Activated gamma-delta T cell (primary cell): ENCODE measurements around the gene TBC1D5.

Experiments
- DNase-seq: peaks from one replicate; lab custom pipeline; 2025; lab: John Stamatoyannopoulos, UW

The TBC1D5 gene

DNA sequence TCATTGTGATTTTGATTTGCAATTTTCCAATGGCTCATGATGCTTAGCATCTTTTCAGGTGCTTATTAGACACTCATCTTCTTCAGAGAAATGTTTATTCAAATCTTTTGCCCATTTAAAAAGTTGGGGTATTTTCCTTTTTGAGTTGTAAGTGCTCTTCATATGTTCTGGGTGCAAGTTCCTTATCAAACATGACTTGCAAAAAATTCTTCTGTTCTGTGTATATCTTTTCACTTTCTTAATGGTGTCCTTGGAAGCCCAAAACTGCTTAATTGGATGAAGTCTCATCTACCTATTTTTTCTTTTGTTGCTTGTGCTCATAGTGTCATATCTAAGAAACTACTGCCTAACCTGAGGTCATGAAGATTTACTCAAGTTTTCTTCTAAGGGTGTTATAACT lies 524.8 kb downstream of the TBC1D5 start:
- DNase-seq = no peak

- DNase-seq = no peak
Observed at GRCh38 chr3:17213102-17213501, 529.3 kb downstream of the TBC1D5 start.

DNA sequence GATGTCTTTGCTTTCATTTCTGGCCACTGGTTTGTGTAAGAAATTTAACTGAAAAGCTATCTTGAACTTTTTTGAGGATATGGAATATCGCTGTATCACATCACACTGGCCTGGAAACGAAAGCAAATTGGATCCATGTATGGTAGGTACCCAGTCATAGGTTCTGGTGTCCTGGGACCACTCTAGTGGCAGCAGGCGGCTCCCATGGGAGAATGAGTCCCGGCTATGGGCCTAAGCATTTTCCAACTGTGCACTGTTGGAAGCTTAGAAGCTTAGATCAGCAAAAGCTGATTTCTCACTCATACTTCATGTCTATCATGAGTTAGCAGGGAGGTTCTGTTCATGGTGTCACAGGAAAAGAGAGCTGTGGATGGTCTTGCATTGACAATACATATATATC lies 534.5 kb downstream of the TBC1D5 start:
- DNase-seq = no peak

DNA sequence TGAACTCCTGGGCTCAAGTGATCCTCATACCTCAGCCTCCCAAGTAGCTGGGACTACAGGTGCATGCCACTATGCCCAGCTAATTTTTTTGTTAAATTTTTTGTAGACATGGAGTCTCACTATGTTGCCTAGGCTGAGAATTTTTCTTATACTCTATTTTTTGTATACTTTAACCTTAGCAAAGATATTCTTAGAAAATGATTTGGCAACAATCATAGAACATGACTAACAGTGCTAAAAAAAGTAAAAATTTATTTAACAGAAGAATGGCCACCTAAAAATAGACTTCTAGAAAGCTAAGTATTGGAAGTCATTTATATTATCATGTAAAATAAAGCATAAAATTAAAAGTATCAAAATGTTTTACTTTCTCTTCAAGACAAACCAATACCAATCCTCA lies 535.4 kb downstream of the TBC1D5 start:
- DNase-seq = no peak

DNA sequence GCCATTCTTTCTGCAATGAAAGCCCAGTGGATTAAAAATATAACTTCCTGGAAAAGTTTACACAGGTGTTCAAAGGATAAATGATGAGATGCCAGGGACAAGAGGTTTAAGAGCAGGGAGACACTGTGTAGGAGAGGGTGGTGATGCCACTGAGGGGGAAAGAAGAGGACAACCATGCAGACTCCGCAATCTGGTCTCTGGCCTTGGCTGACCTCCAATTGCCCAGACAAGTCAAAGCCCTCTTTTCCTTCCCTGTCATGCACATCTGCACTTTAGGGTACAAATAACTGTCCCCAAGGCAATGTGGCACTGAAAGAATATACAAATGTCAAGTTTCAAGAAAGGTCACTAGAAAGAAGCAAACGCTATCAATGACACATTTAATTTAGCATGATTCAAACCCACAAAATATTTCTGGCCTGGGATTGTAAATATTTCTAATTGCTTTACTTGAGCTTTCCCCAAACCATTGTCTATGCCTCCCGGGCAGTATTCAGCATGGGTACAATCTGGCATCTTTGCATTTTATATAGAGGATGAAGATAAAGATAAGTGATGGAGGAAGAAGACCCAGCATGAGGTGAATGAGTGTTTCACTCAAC lies 538.3 kb downstream of the TBC1D5 start:
- no peak for DNase-seq

DNA sequence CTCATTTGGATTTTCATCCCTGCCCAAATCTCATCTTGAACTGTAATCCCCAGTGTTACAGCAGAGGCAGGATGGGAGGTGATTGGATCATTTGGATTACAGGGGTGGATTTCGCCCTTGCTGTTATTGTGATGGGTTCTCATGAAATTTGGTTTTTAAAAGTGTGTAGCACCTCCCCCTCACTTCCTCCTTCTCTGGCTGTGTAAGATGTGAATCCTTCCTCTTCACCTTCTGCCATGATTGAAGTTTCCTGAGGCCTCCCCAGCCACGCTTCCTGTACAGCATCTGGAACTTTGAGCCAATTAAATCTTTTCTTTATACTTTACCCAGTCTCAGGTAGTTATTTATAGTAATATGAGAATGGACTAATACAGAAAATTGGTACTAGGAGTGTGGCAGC lies 540.9 kb downstream of the TBC1D5 start:
- DNase-seq = no peak

- no peak for DNase-seq
Observed at GRCh38 chr3:17195856-17196604, 546.4 kb downstream of the TBC1D5 start.

- DNase-seq = no peak
Observed at GRCh38 chr3:17195192-17195611, 547.2 kb downstream of the TBC1D5 start.

DNA sequence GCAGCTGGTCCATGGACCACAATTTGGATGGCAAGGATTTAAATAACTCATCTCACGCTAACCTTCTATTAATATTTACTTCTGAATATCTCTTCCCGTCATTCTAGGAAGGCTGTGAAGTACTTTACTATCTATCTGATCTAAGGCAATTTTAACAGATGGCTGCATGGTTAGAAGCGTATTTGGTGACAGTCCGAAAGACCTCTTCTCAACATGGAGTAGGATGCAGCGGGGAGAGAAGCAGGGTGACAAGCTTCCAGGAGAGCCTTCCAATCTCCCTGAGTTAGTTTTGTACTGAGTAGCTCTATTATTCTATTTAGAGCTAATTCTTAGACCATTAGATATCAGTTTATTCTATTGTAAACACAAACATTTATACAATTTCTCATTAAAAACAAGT lies 548.3 kb downstream of the TBC1D5 start:
- DNase-seq = no peak

- no peak for DNase-seq
Observed at GRCh38 chr3:17192995-17193394, 549.4 kb downstream of the TBC1D5 start.

GRCh38 chr3:17190353-17191078 lies 551.9 kb downstream of the TBC1D5 start:
- no peak for DNase-seq

DNA sequence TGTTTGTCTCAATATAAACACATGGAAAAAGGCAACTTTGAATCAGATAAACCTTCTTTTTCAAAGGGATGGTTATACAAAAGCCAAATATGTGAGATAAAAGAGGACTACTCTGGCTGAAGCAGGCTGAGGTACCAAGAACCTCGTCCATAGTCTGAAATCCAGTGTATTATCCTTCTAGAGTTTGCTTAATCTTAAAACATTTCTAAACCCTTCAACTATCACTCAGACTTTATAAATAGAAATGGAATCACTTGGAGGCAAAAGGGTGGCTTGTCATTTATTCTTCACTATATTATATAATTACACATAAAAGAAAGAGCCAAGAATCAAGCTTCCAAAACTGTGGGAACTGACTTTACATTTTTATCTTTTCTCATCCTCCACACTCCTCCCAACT lies 554.1 kb downstream of the TBC1D5 start:
- no peak for DNase-seq

DNA sequence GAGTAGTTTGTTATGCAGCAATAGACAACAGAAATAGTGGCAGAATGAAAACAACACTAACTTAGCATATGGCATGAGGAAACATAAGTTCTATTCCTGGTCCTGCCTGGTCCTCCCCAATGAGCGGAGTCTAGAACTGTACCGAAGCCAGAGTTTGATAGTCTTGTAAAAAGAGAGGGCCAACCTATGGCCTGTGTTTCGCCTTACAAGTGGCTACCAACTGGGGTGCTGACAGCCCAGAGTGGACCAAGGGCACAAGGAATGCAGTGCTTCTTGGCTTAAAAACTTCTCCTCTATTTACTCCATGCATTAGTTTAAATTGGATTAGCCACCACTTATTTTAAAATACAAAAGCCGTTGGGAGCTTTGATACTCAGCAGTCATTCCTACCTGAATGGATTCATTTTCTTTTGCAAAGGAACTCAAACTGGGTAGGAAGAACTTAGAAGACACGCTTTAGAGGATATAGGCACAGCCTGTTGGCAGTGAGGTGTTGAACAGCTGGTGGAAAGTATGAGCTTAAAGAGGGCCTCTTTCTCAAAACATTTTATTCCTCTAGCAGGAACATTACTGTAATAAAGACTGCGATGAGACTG lies 554.7 kb downstream of the TBC1D5 start:
- DNase-seq = no peak

DNA sequence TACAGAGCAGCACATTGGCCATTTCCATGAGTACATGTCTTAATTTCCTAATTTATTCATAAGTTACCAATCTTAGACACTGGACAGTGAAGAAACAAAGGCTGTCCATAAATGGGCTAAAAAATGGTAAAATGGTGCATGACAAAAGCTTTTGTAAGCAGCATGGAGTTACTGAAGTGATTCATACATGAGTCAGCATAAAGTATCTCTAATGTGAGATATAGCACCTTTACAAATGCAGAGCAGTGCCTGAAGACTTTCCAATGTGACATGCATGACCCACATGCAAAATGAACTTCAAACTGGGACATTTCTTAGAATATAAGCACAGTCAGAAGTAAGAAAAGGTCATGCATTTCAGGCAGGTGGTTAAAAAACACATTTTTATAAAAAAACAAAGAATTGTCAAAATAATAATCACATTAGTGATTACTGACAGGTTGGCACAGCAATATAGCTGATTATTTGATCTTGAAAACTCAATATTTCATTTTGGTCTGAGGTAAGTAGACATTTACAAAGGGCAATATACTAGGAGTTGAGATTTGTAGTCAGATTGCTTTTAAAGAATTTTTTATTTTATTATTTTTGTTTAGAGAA lies 558.4 kb downstream of the TBC1D5 start:
- no peak for DNase-seq

- no peak for DNase-seq
Observed at GRCh38 chr3:17182166-17182565, 560.3 kb downstream of the TBC1D5 start.

- no peak for DNase-seq
Observed at GRCh38 chr3:17181413-17181907, 561.0 kb downstream of the TBC1D5 start.

- no peak for DNase-seq
Observed at GRCh38 chr3:17179381-17180205, 562.8 kb downstream of the TBC1D5 start.

- no peak for DNase-seq
Observed at GRCh38 chr3:17176757-17177156, 565.7 kb downstream of the TBC1D5 start.

DNA sequence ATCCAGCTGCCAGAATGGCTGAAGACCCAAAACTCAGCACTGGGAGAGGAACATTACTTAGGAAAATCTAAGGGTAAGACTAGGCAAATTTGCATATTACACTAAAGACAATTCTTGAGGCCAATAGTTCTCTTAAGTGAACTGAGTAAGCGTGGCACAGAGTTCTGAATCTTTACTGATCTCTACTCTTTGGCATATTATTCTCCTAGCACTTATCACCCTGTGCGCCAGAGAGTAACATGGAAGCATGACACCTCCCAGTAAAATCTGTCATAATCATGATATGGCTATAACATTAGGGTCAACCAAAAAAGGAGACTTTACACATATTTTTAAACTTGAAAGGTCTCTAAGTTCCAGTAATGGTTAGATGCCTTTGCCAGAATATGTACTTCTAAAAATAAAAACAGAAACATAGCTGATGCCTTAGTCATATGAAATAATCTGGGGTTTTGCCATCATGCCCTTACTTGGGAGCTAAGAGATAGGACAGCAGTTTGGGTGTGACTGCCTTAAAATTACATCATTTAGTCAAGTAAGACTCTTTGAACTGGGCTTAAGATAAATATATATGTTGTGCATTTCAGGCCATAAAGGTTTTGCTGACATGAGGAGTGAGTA lies 567.1 kb downstream of the TBC1D5 start:
- no peak for DNase-seq

DNA sequence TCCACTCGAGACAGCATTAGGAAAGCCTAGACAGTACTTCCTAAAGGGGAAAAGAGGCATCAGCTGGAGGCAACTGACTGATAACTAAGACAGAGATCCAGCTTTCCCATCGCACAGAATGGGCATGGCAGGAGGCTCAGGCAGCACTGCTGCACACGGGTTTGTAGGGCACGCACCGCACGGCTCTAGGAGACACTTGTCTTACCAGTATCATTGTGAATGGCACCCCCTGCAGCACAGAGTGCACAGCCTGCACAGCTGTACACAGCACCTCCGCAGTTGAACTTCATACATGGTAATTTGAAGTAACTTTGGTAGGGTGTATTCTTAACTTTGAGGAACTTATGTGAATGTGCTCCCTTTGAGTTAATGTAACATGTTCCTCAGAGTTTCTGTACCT lies 576.1 kb downstream of the TBC1D5 start:
- DNase-seq = no peak

DNA sequence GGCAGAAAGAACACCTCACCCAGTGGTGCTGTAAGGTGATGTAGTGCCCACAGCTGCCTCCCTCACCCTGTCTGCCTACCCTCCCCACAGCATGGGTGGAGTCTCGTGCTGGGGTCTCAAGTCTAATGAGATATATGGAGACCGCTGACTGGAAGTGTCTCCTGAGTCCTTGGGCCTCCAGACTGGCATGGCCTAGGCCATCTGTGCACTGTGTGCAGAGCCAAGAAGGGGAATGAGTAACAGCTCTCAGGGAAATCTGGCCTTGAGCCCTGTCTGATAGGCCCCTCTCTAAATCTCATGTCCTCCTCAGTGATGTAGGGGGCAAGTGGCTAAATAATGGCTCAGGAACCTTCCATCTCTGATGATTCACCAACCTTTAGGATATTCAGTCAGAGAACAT lies 580.3 kb downstream of the TBC1D5 start:
- no peak for DNase-seq
